DOHH2 (cell line): ENCODE results near the gene ZNF683.
A peak's percentile ranks its signal among the peaks of the same experiment; 100 is the strongest.

ENCODE experiments used
- H3F3A ChIP-seq: fragments of 200-600 bp; sonication (generic), shearing (Covaris generic); 2 replicates; pipeline ENCODE4 v1.6.0; 2016; ENCODE audit warnings: antibody characterized with exemption, mild to moderate bottlenecking; ENCODE audit not compliant: control insufficient read depth, insufficient read depth
- H3K27ac ChIP-seq: fragments of 200-600 bp; sonication (generic); 2 replicates; pipeline ENCODE4 v1.5.1; 2014; ENCODE audit warnings: low read depth, mild to moderate bottlenecking, low read length, moderate library complexity
- H3K27me3 ChIP-seq: fragments of 200-600 bp; sonication (generic); 2 replicates; pipeline ENCODE4 v1.6.1; 2014; ENCODE audit warnings: mild to moderate bottlenecking, low read length, mixed read lengths; ENCODE audit not compliant: control insufficient read depth
- H3K36me3 ChIP-seq: fragments of 200-600 bp; sonication (generic); 2 replicates; pipeline ENCODE4 v1.6.1; 2014; ENCODE audit warnings: mild to moderate bottlenecking, low read length, moderate library complexity, mixed read lengths; ENCODE audit not compliant: control insufficient read depth
- H3K4me1 ChIP-seq: fragments of 200-600 bp; sonication (generic); 2 replicates; pipeline ENCODE4 v1.6.1; 2014; ENCODE audit warnings: mild to moderate bottlenecking, low read length, mixed read lengths; ENCODE audit not compliant: control insufficient read depth
- H3K4me2 ChIP-seq: fragments of 200-600 bp; sonication (generic); 2 replicates; pipeline ENCODE4 v1.6.0; 2014; ENCODE audit warnings: mild to moderate bottlenecking, low read length, moderate library complexity
- H3K4me3 ChIP-seq: fragments of 200-600 bp; sonication (generic); 2 replicates; pipeline ENCODE4 v1.5.1; 2014; ENCODE audit warnings: mild to moderate bottlenecking, low read length, mixed read lengths
- H3K79me2 ChIP-seq: fragments of 200-600 bp; sonication (generic); 2 replicates; pipeline ENCODE4 v1.6.1; 2014; ENCODE audit warnings: mild to moderate bottlenecking, low read length, mixed read lengths; ENCODE audit not compliant: control insufficient read depth
- H3K9me2 ChIP-seq: fragments of 200-600 bp; sonication (generic); replicated peaks from 2 replicates; pipeline ENCODE4 v1.6.1; 2014; ENCODE audit warnings: mild to moderate bottlenecking, low read length, mixed read lengths; ENCODE audit not compliant: control insufficient read depth
- H3K9me3 ChIP-seq: fragments of 200-600 bp; sonication (generic); 2 replicates; pipeline ENCODE4 v1.6.1; 2014; ENCODE audit warnings: antibody characterized with exemption, low read length, mixed read lengths; ENCODE audit not compliant: control insufficient read depth, insufficient read depth
- H4K20me1 ChIP-seq: fragments of 200-600 bp; sonication (generic); 2 replicates; pipeline ENCODE4 v1.6.0; 2014; ENCODE audit warnings: low read depth, mild to moderate bottlenecking, antibody characterized with exemption, low read length, moderate library complexity; ENCODE audit not compliant: control insufficient read depth, insufficient read depth
- EZH2phosphoT487 ChIP-seq: fragments of 200-600 bp; sonication (generic); IDR thresholded peaks from 2 replicates; pipeline ENCODE4 v1.6.1; 2017; ENCODE audit warnings: borderline replicate concordance, mild to moderate bottlenecking, antibody characterized with exemption, low read length, moderate library complexity, mixed read lengths
- TF ChIP-seq, protein P1 (sequence below): fragments of 200-600 bp; sonication (generic); IDR thresholded peaks from one replicate; pipeline ENCODE4 v1.5.1; 2014; ENCODE audit warnings: antibody characterized with exemption, mild to moderate bottlenecking, low read depth, low read length; ENCODE audit not compliant: poor library complexity, severe bottlenecking

Gene ZNF683

DNA sequence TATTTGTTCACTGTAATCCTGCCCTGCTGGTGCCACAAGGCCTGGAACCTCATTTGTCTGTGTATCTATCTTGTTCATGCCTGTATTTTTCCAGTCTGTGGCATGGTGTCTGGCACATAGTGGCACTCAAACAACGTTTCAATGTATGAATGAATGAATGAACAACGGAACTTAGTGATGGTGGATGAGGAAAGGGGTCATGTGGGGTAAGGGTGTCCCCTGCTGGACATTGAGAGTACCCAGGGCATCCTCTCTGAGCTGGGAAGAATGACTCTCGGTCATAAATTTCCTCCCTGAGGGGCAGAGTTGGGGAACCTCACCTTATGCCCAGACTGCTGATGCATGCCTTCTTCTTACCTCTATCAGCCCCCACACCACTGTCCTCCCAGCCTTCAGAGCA, 18.9 kb upstream of the ZNF683 start:
- no peak overlapping the region for H3K4me2 ChIP-seq

DNA sequence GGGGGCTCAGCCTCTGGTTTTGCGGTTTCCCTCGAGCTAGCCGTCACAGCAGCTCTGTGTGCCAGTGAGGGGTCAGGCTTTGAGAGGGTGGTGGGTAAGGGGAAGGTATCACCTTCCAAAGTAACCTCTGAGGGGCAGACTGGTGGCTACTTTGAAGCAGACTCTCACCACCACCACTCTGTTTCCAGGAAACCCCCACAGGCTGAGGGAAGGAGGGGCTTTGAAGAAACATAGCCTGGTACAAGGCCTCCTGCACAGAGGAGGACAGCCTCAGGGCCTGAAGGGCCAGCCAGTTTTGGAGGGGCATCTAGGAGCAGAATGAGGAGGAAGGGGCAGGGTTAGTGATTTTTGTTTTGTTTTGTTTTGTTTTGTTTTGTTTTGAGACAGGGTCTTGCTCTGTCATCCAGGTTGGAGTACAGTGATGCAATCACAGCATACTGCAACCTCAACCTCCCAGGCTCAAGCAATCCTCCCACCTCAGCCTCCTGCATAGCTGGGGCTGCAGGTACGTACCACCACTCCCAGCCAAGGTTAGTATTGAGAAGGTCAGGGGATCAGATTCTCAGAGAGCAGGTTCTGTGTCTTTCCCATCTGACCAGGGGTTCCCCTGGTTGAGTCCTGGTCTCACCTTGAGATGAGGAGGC, 17.2 kb upstream of the ZNF683 start:
- Histone ChIP-seq H3K27ac (no peak overlapping the region), H3K4me2 (no peak overlapping the region), H3K79me2 (no peaks in the 10 kb centered on the region), H3K36me3 (no peaks in the 10 kb centered on the region), H3K4me1 (no peaks in the 10 kb centered on the region), H3K27me3 (peaks cover 11% of the 10 kb centered on the region), H3K4me3 (no peak overlapping the region), H3K9me2 (no peaks in the 10 kb centered on the region), H4K20me1 (no peaks in the 10 kb centered on the region), H3K9me3 (no peaks in the 10 kb centered on the region), H3F3A (no peaks in the 10 kb centered on the region)
- no peak for TF ChIP-seq EZH2phosphoT487
- TF ChIP-seq, protein P1, sequence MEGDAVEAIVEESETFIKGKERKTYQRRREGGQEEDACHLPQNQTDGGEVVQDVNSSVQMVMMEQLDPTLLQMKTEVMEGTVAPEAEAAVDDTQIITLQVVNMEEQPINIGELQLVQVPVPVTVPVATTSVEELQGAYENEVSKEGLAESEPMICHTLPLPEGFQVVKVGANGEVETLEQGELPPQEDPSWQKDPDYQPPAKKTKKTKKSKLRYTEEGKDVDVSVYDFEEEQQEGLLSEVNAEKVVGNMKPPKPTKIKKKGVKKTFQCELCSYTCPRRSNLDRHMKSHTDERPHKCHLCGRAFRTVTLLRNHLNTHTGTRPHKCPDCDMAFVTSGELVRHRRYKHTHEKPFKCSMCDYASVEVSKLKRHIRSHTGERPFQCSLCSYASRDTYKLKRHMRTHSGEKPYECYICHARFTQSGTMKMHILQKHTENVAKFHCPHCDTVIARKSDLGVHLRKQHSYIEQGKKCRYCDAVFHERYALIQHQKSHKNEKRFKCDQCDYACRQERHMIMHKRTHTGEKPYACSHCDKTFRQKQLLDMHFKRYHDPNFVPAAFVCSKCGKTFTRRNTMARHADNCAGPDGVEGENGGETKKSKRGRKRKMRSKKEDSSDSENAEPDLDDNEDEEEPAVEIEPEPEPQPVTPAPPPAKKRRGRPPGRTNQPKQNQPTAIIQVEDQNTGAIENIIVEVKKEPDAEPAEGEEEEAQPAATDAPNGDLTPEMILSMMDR: no peak

More for the DNA sequence above, 18.9 kb upstream of the ZNF683 start:
- Histone ChIP-seq H3K79me2 (no peaks in the 10 kb centered on the region), H3K27ac (no peak overlapping the region), H3K4me3 (no peak overlapping the region), H3K9me3 (no peaks in the 10 kb centered on the region), H3K4me1 (no peaks in the 10 kb centered on the region), H3K36me3 (no peaks in the 10 kb centered on the region), H3K9me2 (no peaks in the 10 kb centered on the region), H3F3A (no peaks in the 10 kb centered on the region), H3K27me3 (peaks cover 9% of the 10 kb centered on the region), H4K20me1 (no peaks in the 10 kb centered on the region)
- TF ChIP-seq EZH2phosphoT487: no peak
- TF ChIP-seq, protein P1: peak; percentile 50

DNA sequence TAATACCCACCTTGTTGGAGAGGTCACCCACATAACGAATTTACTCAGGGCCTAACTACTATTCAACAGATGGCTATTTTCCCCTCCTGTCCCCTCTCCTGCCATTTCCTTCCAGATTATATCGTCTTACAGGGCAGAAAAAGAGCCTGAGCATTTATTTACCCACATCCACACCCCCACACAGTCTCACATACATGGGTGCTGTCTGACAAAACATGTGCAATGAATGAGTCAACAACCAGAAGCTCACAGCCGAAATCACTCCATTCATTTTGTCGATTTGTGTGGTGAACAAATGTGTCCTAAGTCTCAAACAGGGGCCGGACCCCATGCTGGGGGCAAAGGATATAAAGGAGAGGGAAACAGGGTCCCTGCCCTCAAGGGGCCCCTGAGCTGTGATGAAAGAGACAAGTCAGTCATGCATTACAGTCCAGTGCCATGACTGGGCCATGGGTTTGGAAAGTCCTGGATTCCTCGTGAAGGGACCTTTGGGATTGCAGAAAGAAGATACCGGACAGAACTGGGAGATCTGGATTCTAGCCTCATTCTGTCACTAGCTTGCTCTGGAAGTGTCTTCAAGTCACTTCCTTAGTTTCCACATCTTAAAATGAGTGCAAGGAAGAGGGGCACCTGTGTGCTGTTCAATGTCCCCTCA, 16.4 kb upstream of the ZNF683 start:
- H3F3A ChIP-seq: no peaks in the 10 kb centered on the region
- H3K9me3 ChIP-seq: no peaks in the 10 kb centered on the region
- no peaks in the 10 kb centered on the region for H3K4me1 ChIP-seq
- no peak overlapping the region for H3K4me3 ChIP-seq
- peaks cover 11% of the 10 kb centered on the region for H3K27me3 ChIP-seq
- H3K27ac ChIP-seq: no peak overlapping the region
- H3K79me2 ChIP-seq: no peaks in the 10 kb centered on the region
- TF ChIP-seq, protein P1: no peak
- no peak for TF ChIP-seq EZH2phosphoT487
- H4K20me1 ChIP-seq: no peaks in the 10 kb centered on the region
- H3K36me3 ChIP-seq: no peaks in the 10 kb centered on the region
- no peak overlapping the region for H3K4me2 ChIP-seq
- no peaks in the 10 kb centered on the region for H3K9me2 ChIP-seq
